Measurements from ENCODE around the gene CHCHD6. TPM values are rescaled to one million over a fixed set of nuclear protein-coding genes. Genes with fewer than 3 reads are reported as not detected.

CHCHD6 gene
- total RNA-seq, 2 donors from 2014 or later: 7.8 to 7.9 TPM

DNA sequence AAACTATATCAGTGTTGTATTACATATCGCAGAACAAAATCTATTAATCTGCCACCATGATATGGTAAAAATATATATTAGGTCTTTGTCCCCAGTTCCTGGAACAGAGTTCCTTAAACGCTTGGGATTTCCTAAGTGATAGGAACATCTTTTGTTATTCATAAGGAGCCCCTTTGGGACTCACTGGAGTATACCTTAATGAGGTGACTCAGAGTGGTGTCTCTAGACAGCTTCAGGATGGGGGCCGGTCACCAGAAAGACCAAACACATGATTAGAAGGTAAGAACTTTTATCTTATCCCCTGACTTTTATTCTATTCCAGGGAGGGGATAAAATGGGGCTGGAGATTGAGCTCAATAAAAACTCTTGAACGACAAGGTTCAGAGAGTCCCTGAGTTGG is 12.3 kb upstream of the CHCHD6 start:
- no peak for ATAC-seq
- no peak for DNase-seq
- intact Hi-C loops (cut with DNase I): no loop called here

- intact Hi-C loops (cut with DNase I): no loop called here
- DNase-seq: no peak
- no peak for ATAC-seq
Measured at GRCh38 chr3:126692858-126693257, 11.2 kb upstream of the CHCHD6 start.

GRCh38 chr3:126693921-126694320 is 10.1 kb upstream of the CHCHD6 start:
- no peak for DNase-seq
- intact Hi-C loops (cut with DNase I): no loop called here
- ATAC-seq: no peak

- intact Hi-C loops (cut with DNase I): no loop called here
- DNase-seq (no peak), ATAC-seq (no peak)
Measured at GRCh38 chr3:126696701-126697267, 7.3 kb upstream of the CHCHD6 start.

DNA sequence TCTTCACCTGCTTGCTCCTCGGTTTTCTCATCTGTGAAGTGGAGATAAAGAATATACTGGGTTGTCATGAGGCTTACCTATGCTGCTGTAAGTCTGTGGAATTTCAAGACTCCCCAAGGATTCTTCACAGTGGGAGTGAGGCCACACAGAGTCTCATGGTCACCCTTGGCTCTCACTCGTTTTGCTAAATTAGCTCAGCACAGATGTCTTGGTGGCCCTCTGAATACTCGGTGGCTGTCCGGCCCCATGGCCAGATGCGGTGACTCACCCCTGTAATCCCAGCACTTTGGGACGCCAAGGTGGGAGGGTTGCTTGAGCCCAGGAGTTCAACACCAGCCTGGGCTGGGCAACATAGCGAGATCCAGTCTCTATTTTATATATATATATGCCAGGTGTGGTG is 5.0 kb upstream of the CHCHD6 start:
- ATAC-seq (no peak), DNase-seq (no peak)
- intact Hi-C loops (cut with DNase I): no loop called here

GRCh38 chr3:126704494-126705214 is 614 bp downstream of the CHCHD6 start:
- peak; percentile 4 to 6 for ATAC-seq
- DNase-seq: no peak
- intact Hi-C loops (cut with DNase I): no loop called here

- intact Hi-C loops (cut with DNase I): no loop called here
- no peak for ATAC-seq
- DNase-seq: no peak
Measured at GRCh38 chr3:126706631-126707030, 2.6 kb downstream of the CHCHD6 start.

GRCh38 chr3:126711121-126711760 is 7.2 kb downstream of the CHCHD6 start:
- ATAC-seq (no peak), DNase-seq (no peak)
- intact Hi-C loops (cut with DNase I): no loop called here

- DNase-seq (no peak), ATAC-seq (no peak)
- intact Hi-C loops (cut with DNase I): no loop called here
Measured at GRCh38 chr3:126713199-126713598, 9.2 kb downstream of the CHCHD6 start.

- ATAC-seq (no peak), DNase-seq (no peak)
- intact Hi-C loops (cut with DNase I): no loop called here
Measured at GRCh38 chr3:126714276-126714900, 10.3 kb downstream of the CHCHD6 start.

DNA sequence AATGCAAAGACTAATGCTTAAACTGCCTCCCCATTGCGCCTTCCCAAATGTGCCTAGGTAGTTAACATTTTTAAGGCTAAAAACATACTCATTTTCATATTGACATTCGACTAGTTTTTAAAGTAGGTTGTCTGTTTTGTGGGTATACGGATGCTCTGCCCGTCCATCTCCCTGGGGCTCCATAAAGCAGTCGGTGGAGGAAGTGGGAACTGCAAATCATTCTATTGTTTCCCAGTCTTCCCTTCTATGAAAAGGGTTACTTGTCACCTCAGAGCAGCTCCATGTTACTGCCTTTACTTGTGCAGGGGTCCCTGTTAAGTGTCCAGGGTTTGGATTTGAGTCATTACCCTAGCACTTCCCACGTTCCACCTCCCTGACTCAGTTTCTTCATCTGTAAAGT is 10.9 kb downstream of the CHCHD6 start:
- intact Hi-C loops (cut with DNase I): no loop called here
- no peak for DNase-seq
- ATAC-seq: no peak

DNA sequence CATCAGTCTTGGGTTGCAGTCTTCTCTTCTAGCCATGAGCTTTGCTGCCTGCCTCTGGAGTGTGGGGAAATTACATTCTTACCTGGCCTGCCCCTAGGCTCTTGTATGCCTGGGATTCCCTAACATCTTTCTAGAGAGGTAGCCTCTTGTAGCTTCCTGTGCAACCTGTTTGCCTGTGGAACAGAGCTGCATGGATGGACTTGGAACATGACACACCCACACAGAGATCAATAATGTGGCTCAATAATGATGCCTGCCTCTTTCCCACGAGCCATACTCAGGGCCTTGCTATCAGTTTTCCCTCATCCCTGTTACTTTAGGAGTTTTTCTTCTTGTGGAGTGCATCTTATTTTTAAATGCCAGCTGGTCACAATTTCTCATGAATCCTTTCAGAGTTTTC is 11.4 kb downstream of the CHCHD6 start:
- no peak for ATAC-seq
- intact Hi-C loops (cut with DNase I): no loop called here
- no peak for DNase-seq

GRCh38 chr3:126716057-126716456 is 12.0 kb downstream of the CHCHD6 start:
- DNase-seq (no peak), ATAC-seq (no peak)
- intact Hi-C loops (cut with DNase I): no loop called here

DNA sequence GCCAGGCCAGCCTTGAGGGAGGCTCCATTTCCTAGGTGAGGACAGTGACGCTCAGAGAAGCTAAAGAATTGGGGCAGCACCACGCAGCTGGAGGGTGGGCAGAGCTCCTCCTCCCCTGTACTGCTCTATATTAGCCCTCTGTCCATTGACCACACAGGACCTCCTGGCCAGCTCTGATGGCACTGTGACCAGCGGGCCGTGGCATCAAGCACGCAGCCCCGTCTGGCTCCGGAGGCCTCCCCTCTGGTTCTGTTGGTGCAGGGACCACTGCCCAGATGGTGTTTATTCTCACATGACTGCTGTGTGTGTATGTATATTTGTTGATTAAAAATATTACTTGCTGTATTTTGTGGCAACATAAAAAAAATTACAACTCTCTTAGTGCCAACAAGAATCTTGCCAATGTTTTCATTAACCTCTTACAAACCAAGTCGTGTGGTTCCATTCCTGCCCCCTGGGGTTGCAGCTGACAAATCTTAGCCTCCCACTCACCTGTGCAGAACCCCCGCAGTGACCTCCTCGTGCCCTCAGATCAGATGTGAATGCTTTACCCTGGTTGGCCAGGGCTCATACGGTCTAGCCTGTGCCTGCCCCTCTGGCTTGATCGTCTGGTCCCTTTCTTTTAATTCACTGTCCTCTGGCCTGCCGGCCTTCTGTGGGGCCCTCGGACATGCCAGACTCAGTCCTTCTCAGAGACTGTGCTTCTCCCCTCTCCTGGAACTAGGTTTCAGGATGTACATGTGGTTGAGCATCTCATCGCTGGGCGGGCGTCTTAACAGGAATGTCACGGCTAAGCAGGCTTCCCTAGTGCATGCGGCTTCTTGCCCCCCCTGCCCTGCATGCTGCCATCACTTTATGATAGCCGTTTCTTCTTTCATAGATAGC is 14.8 kb downstream of the CHCHD6 start:
- ATAC-seq (no peak), DNase-seq (no peak)
- intact Hi-C loops (cut with DNase I): no loop called here

DNA sequence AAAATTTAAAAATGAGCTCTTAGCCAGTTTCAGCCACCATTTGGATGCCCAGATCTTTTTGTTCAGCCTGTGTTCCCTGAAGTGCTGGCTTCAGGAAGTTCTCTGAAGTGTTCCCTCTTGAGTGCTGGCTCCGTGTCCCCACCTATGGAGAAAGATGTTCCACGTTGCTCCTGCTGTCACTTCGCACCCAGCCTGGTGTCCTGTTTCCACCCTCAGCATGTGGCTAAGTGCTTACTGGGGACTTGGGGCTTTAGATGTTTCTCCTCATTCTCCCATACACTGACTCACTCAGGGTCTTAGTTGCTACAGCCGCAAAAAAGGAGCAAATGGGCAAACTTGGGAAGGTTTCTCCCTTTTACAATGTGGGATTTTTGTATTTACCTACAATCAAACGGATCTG is 16.6 kb downstream of the CHCHD6 start:
- intact Hi-C loops (cut with DNase I): no loop called here
- no peak for DNase-seq
- no peak for ATAC-seq

- no peak for ATAC-seq
- intact Hi-C loops (cut with DNase I): no loop called here
Measured at GRCh38 chr3:126721246-126721645, 17.2 kb downstream of the CHCHD6 start.

DNA sequence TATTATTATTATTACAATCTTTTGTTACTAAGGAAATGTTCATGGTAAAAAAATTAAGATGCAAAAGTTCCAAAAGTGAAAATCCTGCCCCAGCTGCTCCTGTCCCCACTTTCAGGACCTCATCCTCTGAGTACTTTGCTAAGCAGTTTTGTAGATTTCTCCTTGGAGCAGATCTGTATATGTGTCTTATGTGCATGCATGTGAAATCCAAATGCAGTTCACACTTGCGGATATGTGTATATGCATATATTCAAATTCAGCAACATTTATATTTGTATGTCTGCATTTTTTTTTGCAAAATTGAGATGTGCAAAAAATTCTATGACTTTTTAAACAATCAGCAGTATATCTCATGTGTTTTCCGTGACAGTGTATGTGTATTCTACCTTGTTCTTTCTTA is 19.2 kb downstream of the CHCHD6 start:
- no peak for ATAC-seq
- intact Hi-C loops (cut with DNase I): no loop called here
- DNase-seq: no peak

More at GRCh38 chr3:126721246-126721645, 17.2 kb downstream of the CHCHD6 start:
- no peak for DNase-seq

DNA sequence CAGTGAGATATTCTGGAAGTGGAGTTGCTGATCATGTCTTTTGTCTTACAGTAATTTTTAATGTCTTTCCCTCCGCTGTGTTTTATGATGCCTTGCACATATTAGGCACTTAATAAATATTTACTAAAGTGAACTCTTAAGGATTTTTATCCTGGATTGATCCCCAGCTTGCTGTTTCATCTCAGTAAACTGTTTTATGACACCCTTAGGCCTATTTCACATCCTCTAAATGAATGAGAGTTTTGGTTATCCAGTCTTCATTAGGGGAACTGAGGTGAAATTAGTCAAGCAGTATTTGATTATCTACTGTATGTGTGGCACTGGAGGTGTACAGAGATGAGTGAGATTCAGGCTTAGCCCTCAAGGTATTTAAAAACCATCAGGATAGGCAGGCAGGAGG is 19.8 kb downstream of the CHCHD6 start:
- DNase-seq (no peak), ATAC-seq (no peak)
- intact Hi-C loops (cut with DNase I): no loop called here

DNA sequence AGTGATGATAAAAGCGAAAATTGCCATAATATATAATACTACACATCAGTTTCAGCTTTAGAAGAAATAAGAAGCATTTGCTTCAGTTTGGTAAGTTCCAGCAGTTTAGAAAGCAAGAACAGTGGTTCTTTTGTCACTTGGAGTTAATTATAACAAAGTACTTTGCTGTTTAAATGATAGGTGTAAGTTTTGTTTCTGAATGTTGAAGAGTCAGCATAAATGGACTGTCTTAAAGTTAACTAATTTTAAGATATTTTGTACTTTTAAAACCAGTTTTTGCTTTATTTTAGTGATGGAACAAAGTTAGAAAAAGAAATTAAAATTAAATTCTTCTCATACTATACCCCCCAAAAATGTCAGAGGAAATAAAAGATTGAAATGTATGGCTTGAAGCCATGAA is 24.6 kb downstream of the CHCHD6 start:
- intact Hi-C loops (cut with DNase I): no loop called here
- DNase-seq: no peak
- no peak for ATAC-seq

Measured in left cardiac atrium (tissue), 4 donors.